Endodermal cell (in vitro differentiated cells): ENCODE results near the gene RGS6. TPM values are rescaled to one million over a fixed set of nuclear protein-coding genes. Genes with fewer than 3 reads are reported as not detected.
A peak's percentile ranks its signal among the peaks of the same experiment; 100 is the strongest.
"Not testable (repeated sequence)": the region's sequence is repeated elsewhere in the genome, so short reads cannot be mapped to it uniquely, and the experiment has no call there.

Experiments
- DNase-seq: peaks from one replicate; pipeline ENCODE4 v3.0.0-alpha.2; 2017
- H3K27ac ChIP-seq: 2 replicates; pipeline ENCODE4 v1.5.1; 2013; ENCODE audit warnings: mild to moderate bottlenecking, low read depth, low read length, moderate library complexity
- H3K27me3 ChIP-seq: 2 replicates; pipeline ENCODE4 v1.6.1; 2013; ENCODE audit warnings: mild to moderate bottlenecking, low read length, moderate library complexity; ENCODE audit not compliant: insufficient read depth, control insufficient read depth, poor library complexity, severe bottlenecking
- H3K36me3 ChIP-seq: 2 replicates; pipeline ENCODE4 v1.7.0; 2013; ENCODE audit warnings: mild to moderate bottlenecking, low read length, moderate library complexity; ENCODE audit not compliant: control insufficient read depth, insufficient read depth
- H3K4me1 ChIP-seq: one replicate; pipeline ENCODE4 v1.7.0; 2013; ENCODE audit warnings: low read length; ENCODE audit not compliant: control insufficient read depth, insufficient read depth
- H3K4me3 ChIP-seq: 2 replicates; pipeline ENCODE4 v1.5.1; 2013; ENCODE audit warnings: mild to moderate bottlenecking, low read length, moderate library complexity
- H3K9ac ChIP-seq: 2 replicates; pipeline ENCODE4 v1.6.1; 2013; ENCODE audit warnings: mild to moderate bottlenecking, low read length, moderate library complexity; ENCODE audit not compliant: poor library complexity, severe bottlenecking; ENCODE audit errors: extremely low read depth
- H3K9me3 ChIP-seq: 2 replicates; pipeline ENCODE4 v1.6.1; 2013; ENCODE audit warnings: mild to moderate bottlenecking, low read length, moderate library complexity; ENCODE audit not compliant: control insufficient read depth
- H3K27ac Mint-ChIP-seq: 2 replicates; pipeline ENCODE4 v1.8.0; 2020; ENCODE audit warnings: mixed read lengths
- H3K27me3 Mint-ChIP-seq: 2 replicates; pipeline ENCODE4 v1.8.0; 2021; ENCODE audit warnings: mild to moderate bottlenecking, mixed read lengths; ENCODE audit not compliant: insufficient read depth
- H3K36me3 Mint-ChIP-seq: 2 replicates; pipeline ENCODE4 v1.8.0; 2020; ENCODE audit warnings: low read depth, mixed read lengths
- H3K4me1 Mint-ChIP-seq: 2 replicates; pipeline ENCODE4 v1.8.0; 2020; ENCODE audit warnings: mixed read lengths
- H3K4me3 Mint-ChIP-seq: 2 replicates; pipeline ENCODE4 v1.8.0; 2020; ENCODE audit warnings: mild to moderate bottlenecking, moderate library complexity, mixed read lengths
- H3K9me3 Mint-ChIP-seq: 2 replicates; pipeline ENCODE4 v1.8.0; 2020; ENCODE audit warnings: mild to moderate bottlenecking, mixed read lengths
- WGBS, 2 experiments: methylation state at CpG; one replicate each; pipeline versions ENCODE4 v1.1.5 to v1.1.7; 2013; ENCODE audit warnings: missing lambda C conversion rate in 2 of 2, mixed read lengths in 1 of 2; ENCODE audit not compliant: insufficient coverage in 1 of 2, insufficient read length in 1 of 2; 5-methylcytosine and 5-hydroxymethylcytosine counted together
- total RNA-seq, 2 donors: library from RNA; stranded (reverse); fragmentation: NEBNext Ultra II Directional in 1 of 2; extraction: Animal tissue kit (Norgen Biotek cat#: 25700) in 1 of 2; gene quantifications; 2 replicates in 1 of 2; 3 replicates in 1 of 2; pipeline ENCODE4 v1.2.1, GENCODE V29; 2021
- TF ChIP-seq, protein P1 (sequence below): fragments of 200-600 bp; sonication (generic); conservative IDR thresholded peaks from 2 replicates; pipeline ENCODE4 v1.5.0; 2021; ENCODE audit warnings: antibody characterized with exemption, mild to moderate bottlenecking

RGS6 gene
- total RNA-seq, 2 donors from 2014 or later = 10.1 to 16.3 TPM

DNA sequence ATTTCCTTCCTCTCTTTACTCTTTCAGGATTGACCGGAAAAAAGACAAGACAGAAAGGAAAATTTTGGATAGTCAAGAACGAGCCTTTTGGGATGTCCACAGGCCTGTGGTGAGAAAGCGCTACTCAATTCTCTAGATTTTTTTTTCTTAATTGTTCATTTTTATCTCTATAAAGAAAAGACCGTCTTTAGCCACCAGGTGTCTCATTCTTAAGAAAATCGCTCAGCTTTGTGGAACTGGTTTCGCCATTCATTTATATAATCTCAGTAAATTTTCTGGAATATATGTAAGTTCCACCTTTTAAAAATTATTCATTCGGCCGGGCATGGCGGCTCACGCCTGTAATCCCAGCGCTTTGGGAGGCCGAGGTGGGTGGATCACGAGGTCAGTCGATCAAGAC lies 540.6 kb downstream of the RGS6 start:
- no peak for DNase-seq
- no peaks in the 10 kb centered on the region for H3K9me3 ChIP-seq
- peaks cover 10% of the 10 kb centered on the region for H3K4me1 Mint-ChIP-seq
- H3K27ac ChIP-seq = no peak overlapping the region
- WGBS, 2 experiments = 86 to 98% methylated on average over 11 to 12 of the region's 14 CpGs
- H3K4me1 ChIP-seq = no peaks in the 10 kb centered on the region
- no peak overlapping the region for H3K4me3 Mint-ChIP-seq
- H3K36me3 Mint-ChIP-seq = peaks cover 12% of the 10 kb centered on the region
- no peaks in the 10 kb centered on the region for H3K27me3 Mint-ChIP-seq
- peaks cover 1% of the 10 kb centered on the region for H3K9me3 Mint-ChIP-seq
- no peak overlapping the region for H3K27ac Mint-ChIP-seq
- no peaks in the 10 kb centered on the region for H3K27me3 ChIP-seq
- H3K36me3 ChIP-seq = no peaks in the 10 kb centered on the region
- H3K4me3 ChIP-seq = no peak overlapping the region
- TF ChIP-seq, protein P1, sequence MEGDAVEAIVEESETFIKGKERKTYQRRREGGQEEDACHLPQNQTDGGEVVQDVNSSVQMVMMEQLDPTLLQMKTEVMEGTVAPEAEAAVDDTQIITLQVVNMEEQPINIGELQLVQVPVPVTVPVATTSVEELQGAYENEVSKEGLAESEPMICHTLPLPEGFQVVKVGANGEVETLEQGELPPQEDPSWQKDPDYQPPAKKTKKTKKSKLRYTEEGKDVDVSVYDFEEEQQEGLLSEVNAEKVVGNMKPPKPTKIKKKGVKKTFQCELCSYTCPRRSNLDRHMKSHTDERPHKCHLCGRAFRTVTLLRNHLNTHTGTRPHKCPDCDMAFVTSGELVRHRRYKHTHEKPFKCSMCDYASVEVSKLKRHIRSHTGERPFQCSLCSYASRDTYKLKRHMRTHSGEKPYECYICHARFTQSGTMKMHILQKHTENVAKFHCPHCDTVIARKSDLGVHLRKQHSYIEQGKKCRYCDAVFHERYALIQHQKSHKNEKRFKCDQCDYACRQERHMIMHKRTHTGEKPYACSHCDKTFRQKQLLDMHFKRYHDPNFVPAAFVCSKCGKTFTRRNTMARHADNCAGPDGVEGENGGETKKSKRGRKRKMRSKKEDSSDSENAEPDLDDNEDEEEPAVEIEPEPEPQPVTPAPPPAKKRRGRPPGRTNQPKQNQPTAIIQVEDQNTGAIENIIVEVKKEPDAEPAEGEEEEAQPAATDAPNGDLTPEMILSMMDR = peak; percentile 53
- H3K9ac ChIP-seq = no peak overlapping the region

DNA sequence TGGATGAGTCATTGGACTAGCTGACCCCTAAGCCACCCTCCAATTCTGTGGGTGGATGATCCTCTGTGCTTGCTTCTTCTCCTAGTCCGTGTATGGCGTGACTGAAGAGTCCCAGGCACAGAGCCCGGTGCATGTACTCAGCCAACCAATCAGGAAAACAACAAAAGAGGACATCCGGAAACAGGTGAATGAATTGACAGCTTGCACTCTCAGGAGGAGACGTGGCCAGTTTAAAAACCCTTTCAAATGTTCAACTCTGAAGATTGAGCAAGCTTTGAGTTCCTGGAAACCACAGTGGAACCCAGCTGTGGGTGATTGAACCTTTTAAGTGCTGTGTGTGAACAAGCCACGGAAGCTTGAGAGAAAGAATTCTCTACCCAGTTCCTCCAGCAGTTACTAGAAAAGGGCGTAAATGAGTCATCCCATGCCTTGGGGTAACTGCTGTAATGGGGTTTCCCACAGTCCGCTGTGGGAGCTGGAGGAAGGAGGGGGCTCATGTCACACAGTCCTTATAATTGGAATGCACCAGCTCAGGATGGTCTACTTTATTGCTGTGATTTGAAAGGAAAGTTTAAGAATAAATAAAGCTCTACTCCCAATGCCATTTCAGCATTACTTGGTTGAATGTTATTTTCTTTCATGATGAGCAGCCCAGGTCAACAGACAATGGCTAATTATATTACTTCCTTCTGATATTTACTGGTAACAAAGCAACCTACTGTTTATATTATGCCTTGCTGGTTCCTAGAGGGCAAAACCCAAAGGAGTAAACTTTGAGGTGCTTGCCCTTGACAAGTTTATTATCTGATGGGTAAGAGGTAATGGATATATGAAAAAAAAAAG lies 544.6 kb downstream of the RGS6 start:
- DNase-seq = peak; percentile 76
- peak overlapping the region; percentile 21 for H3K27ac ChIP-seq
- 56 to 66% methylated on average over 6 to 8 of the region's 8 CpGs for WGBS, 2 experiments

DNA sequence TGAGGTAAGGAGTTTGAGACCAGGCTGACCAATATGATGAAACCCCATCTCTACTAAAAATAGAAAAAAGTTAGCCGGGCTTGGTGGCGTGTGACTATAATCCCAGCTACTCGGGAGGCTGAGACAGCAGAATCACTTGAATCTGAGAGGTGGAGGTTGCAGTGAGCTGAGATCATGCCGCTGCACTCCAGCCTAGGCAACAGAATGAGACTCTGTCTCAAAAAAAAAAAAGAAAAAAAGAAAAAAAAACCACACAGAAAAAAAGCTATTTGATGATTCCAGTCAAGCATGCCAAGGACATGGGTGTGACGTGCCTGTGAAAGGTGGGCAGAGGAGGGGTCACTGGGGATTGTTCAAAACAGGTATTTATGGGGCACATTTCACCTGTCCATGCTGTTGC lies 545.3 kb downstream of the RGS6 start:
- H3K36me3 ChIP-seq, H3K27me3 Mint-ChIP-seq, H3K4me3 ChIP-seq, H3K4me3 Mint-ChIP-seq, H3K27me3 ChIP-seq, H3K9me3 ChIP-seq, DNase-seq, H3K27ac Mint-ChIP-seq, H3K27ac ChIP-seq, H3K4me1 ChIP-seq, H3K9me3 Mint-ChIP-seq, H3K9ac ChIP-seq: not testable (repeated sequence)
- WGBS, 2 experiments = 89 to 95% methylated on average over 4 to 5 of the region's 5 CpGs
- Mint-ChIP-seq H3K36me3 (peaks cover 14% of the 10 kb centered on the region), H3K4me1 (peaks cover 14% of the 10 kb centered on the region)

More for the DNA sequence above, 544.6 kb downstream of the RGS6 start:
- H3K27me3 Mint-ChIP-seq = no peaks in the 10 kb centered on the region
- no peaks in the 10 kb centered on the region for H3K9me3 ChIP-seq
- H3K9ac ChIP-seq = no peak overlapping the region
- no peaks in the 10 kb centered on the region for H3K27me3 ChIP-seq
- peaks cover 14% of the 10 kb centered on the region for H3K36me3 Mint-ChIP-seq
- H3K4me3 Mint-ChIP-seq = no peak overlapping the region
- peaks cover 7% of the 10 kb centered on the region for H3K4me1 ChIP-seq
- peaks cover 14% of the 10 kb centered on the region for H3K4me1 Mint-ChIP-seq
- H3K36me3 ChIP-seq = no peaks in the 10 kb centered on the region
- H3K9me3 Mint-ChIP-seq = no peaks in the 10 kb centered on the region
- H3K27ac Mint-ChIP-seq = no peak overlapping the region
- TF ChIP-seq, protein P1 = no peak
- H3K4me3 ChIP-seq = no peak overlapping the region
